Epidermal melanocyte (primary cell): Measurements from ENCODE around the gene ZHX3.
A peak's percentile ranks its signal among the peaks of the same experiment; 100 is the strongest.

Source experiments
- DNase-seq: peaks from one replicate; pipeline ENCODE4 v3.0.0; 2011; ENCODE audit warnings: low spot score; ENCODE audit not compliant: insufficient read length

The ZHX3 gene

GRCh38 chr20:41353530-41353929 is 36.0 kb upstream of the ZHX3 start:
- no peak for DNase-seq

- no peak for DNase-seq
Observed at GRCh38 chr20:41352666-41353065, 35.1 kb upstream of the ZHX3 start.

- no peak for DNase-seq
Observed at GRCh38 chr20:41352106-41352505, 34.6 kb upstream of the ZHX3 start.

- DNase-seq, result no peak
Observed at GRCh38 chr20:41350408-41350962, 33.0 kb upstream of the ZHX3 start.

- DNase-seq, result no peak
Observed at GRCh38 chr20:41349943-41350342, 32.4 kb upstream of the ZHX3 start.

- DNase-seq, result no peak
Observed at GRCh38 chr20:41349266-41349665, 31.7 kb upstream of the ZHX3 start.

GRCh38 chr20:41348430-41349172 is 31.1 kb upstream of the ZHX3 start:
- peak; percentile 7 for DNase-seq

GRCh38 chr20:41347523-41348429 is 30.2 kb upstream of the ZHX3 start:
- peak; percentile 18 for DNase-seq

- DNase-seq, result no peak
Observed at GRCh38 chr20:41345729-41346067, 28.2 kb upstream of the ZHX3 start.

GRCh38 chr20:41344938-41345728 is 27.6 kb upstream of the ZHX3 start:
- DNase-seq, result peak; percentile 7

- no peak for DNase-seq
Observed at GRCh38 chr20:41344477-41344876, 26.9 kb upstream of the ZHX3 start.

- peak; percentile 14 for DNase-seq
Observed at GRCh38 chr20:41342474-41343464, 25.2 kb upstream of the ZHX3 start.

- DNase-seq, result peak; percentile 85
Observed at GRCh38 chr20:41340327-41341055, 23.0 kb upstream of the ZHX3 start, which contains the start of gene LPIN3. Gene LPIN3, plus strand, starts transcription at chr20:41340821. Its CDS starts 4,983 bp downstream, at chr20:41345804.

- peak; percentile 67 for DNase-seq
Observed at GRCh38 chr20:41339957-41340326, 22.4 kb upstream of the ZHX3 start.

GRCh38 chr20:41336711-41337492 is 19.4 kb upstream of the ZHX3 start:
- DNase-seq, result no peak

GRCh38 chr20:41335591-41335990 is 18.1 kb upstream of the ZHX3 start:
- no peak for DNase-seq

GRCh38 chr20:41334443-41335421 is 17.2 kb upstream of the ZHX3 start:
- no peak for DNase-seq

- DNase-seq, result no peak
Observed at GRCh38 chr20:41334036-41334435, 16.5 kb upstream of the ZHX3 start.
